OCI-LY7 (cell line): ENCODE results near the gene ACER3.

ENCODE experiments used
- CTCF ChIP-seq: fragments of 200-600 bp; sonication (generic); conservative IDR thresholded peaks from 2 replicates; pipeline ENCODE4 v1.5.1; 2014; ENCODE audit warnings: mild to moderate bottlenecking, antibody characterized with exemption, low read length, moderate library complexity, mixed read lengths
- EZH2phosphoT487 ChIP-seq: fragments of 200-600 bp; sonication (generic); IDR thresholded peaks from 2 replicates; pipeline ENCODE4 v1.6.1; 2018; ENCODE audit warnings: low read depth, borderline replicate concordance, mild to moderate bottlenecking, mixed run types, antibody characterized with exemption, low read length, moderate library complexity, mixed read lengths

DNA sequence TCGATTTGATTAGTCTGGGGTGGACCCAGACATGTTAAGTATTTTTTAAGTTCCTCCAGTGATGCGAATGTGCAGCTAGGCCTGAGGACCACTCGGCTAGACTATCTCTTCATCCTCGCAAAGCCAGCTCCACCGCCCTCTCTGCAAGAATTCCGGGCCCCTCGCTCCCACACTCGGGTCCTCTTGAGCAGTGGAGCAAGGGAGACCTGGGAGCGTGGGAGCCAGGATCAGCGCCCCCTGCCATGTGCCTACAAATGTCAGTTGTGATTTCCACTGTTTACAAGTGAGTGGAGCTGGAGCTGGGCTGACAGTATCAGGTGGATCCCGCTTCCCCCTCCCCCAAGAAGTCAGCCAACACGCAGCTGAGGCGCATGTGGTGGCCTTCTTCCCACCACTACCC, 180.2 kb downstream of the ACER3 start:
- TF ChIP-seq CTCF = no peak
- no peak for TF ChIP-seq EZH2phosphoT487
